A549 (cell line): ENCODE data around the gene CRTC3. TPM values are rescaled to one million over a fixed set of nuclear protein-coding genes. Genes with fewer than 3 reads are reported as not detected.
"Not testable (repeated sequence)": the region's sequence is repeated elsewhere in the genome, so short reads cannot be mapped to it uniquely, and the experiment has no call there.

ENCODE experiments used
- ATAC-seq, 2 experiments: fragments of 200-7000 bp in 1 of 2; fragments of >200 bp in 1 of 2; cut with Nextera tagmentation in 1 of 2; cut with Tn5 transposase in 1 of 2; 3 replicates each; pipeline versions ENCODE4 v1.8.0 to v1.9.1; 2018 to 2020; ENCODE audit warnings: mild to moderate bottlenecking in 1 of 2, moderate library complexity in 1 of 2
- CTCF ChIA-PET: fragments of 300-600 bp; sonication (Branson Sonifier 250); formaldehyde crosslinking; extraction: SDS; loops from one replicate; lab custom pipeline; 2021; ENCODE audit warnings: antibody characterized with exemption, inconsistent platforms; lab: Yijun Ruan, JAX
- POLR2A ChIA-PET: fragments of 350-600 bp; formaldehyde crosslinking; extraction: SDS; loops from one replicate; lab custom pipeline; 2021; ENCODE audit warnings: antibody characterized with exemption, inconsistent platforms; lab: Yijun Ruan, JAX
- DNase-seq, 2 experiments: peaks; one replicate each; pipeline versions ENCODE4 v3.0.0 to v3.0.0-alpha.2; 2011 to 2016; ENCODE audit warnings: low read depth in 1 of 2, low spot score in 1 of 2
- FAIRE-seq: peaks from 2 replicates; lab custom pipeline; 2011; peaks lifted over from hg19 to GRCh38; lab: Jason Lieb, UNC
- H3K27ac ChIP-seq, 2 experiments: fragments of >200 bp; sonication (Bioruptor Twin); formaldehyde crosslinking; 3 replicates each; pipeline ENCODE4 v1.5.1; 2016 to 2017
- H3K4me1 ChIP-seq: fragments of >200 bp; sonication (Bioruptor Twin); formaldehyde crosslinking; 3 replicates; pipeline ENCODE4 v1.6.1; 2016
- H3K4me2 ChIP-seq: fragments of >200 bp; sonication (Bioruptor Twin); formaldehyde crosslinking; 3 replicates; pipeline ENCODE4 v1.6.1; 2016
- H3K4me3 ChIP-seq: fragments of >200 bp; sonication (Bioruptor Twin); formaldehyde crosslinking; 3 replicates; pipeline ENCODE4 v1.5.1; 2016
- H3K9me3 ChIP-seq: fragments of >200 bp; sonication (Bioruptor Twin); formaldehyde crosslinking; 3 replicates; pipeline ENCODE4 v1.6.1; 2016
- CHD4 ChIP-seq: fragments of 200-600 bp; sonication (generic); IDR thresholded peaks from 2 replicates; pipeline ENCODE4 v1.6.1; 2016; ENCODE audit warnings: antibody characterized with exemption, mild to moderate bottlenecking, borderline replicate concordance
- EHF ChIP-seq: fragments of 250-450 bp; sonication (Bioruptor Pico); IDR thresholded peaks from 2 replicates; pipeline ENCODE4 v1.5.0; 2020; ENCODE audit warnings: mild to moderate bottlenecking
- EP300 ChIP-seq, 2 experiments: fragments of >200 bp; sonication (Bioruptor Twin); formaldehyde crosslinking; IDR thresholded peaks; 2 replicates in 1 of 2; 3 replicates in 1 of 2; pipeline ENCODE4 v1.6.1; 2016 to 2017
- FOSL2 ChIP-seq, 2 experiments: fragments of 450-650 bp in 1 of 2; fragments of >200 bp in 1 of 2; sonication (Bioruptor Twin) in 1 of 2; formaldehyde crosslinking; IDR thresholded peaks; 2 replicates each; pipeline versions ENCODE4 v1.5.0 to v1.6.1; 2016 to 2020; ENCODE audit warnings: mild to moderate bottlenecking in 1 of 2, moderate library complexity in 1 of 2
- FOXS1 ChIP-seq: fragments of 250-450 bp; sonication (Bioruptor Pico); IDR thresholded peaks from 2 replicates; pipeline ENCODE4 v1.5.0; 2020; ENCODE audit warnings: mild to moderate bottlenecking, moderate library complexity
- HDAC2 ChIP-seq: fragments of 200-600 bp; sonication (generic); IDR thresholded peaks from 2 replicates; pipeline ENCODE4 v1.6.1; 2016
- HEYL ChIP-seq: fragments of 250-450 bp; sonication (Bioruptor Pico); IDR thresholded peaks from 2 replicates; pipeline ENCODE4 v1.8.0; 2021; ENCODE audit warnings: mild to moderate bottlenecking, moderate library complexity
- JUN ChIP-seq, 2 experiments: fragments of >200 bp; sonication (Bioruptor Twin); formaldehyde crosslinking; IDR thresholded peaks; 2 replicates in 1 of 2; 3 replicates in 1 of 2; pipeline ENCODE4 v1.6.1; 2016 to 2017
- JUNB ChIP-seq: fragments of >200 bp; sonication (Bioruptor Twin); formaldehyde crosslinking; IDR thresholded peaks from 2 replicates; pipeline ENCODE4 v1.6.1; 2016
- MAZ ChIP-seq: fragments of 150-350 bp; IDR thresholded peaks from 2 replicates; pipeline ENCODE4 v1.6.1; 2014; ENCODE audit warnings: antibody characterized with exemption, low read depth, low read length, borderline replicate concordance
- PHF8 ChIP-seq: fragments of 200-600 bp; sonication (generic); IDR thresholded peaks from 2 replicates; pipeline ENCODE4 v1.6.1; 2016; ENCODE audit warnings: low read depth, mild to moderate bottlenecking, antibody characterized with exemption, moderate library complexity, borderline replicate concordance
- RCOR1 ChIP-seq: fragments of 150-350 bp; IDR thresholded peaks from 2 replicates; pipeline ENCODE4 v1.6.1; 2014; ENCODE audit warnings: antibody characterized with exemption, low read length, low read depth
- ZC3H11A ChIP-seq: fragments of 450-650 bp; IDR thresholded peaks from 2 replicates; pipeline ENCODE4 v1.6.1; 2014; ENCODE audit warnings: antibody characterized with exemption, mild to moderate bottlenecking
- ZNF302 ChIP-seq: fragments of 250-450 bp; sonication (Bioruptor Pico); IDR thresholded peaks from 2 replicates; pipeline ENCODE4 v1.9.0; 2021; ENCODE audit warnings: inconsistent platforms, mild to moderate bottlenecking, moderate library complexity
- WGBS: methylation state at CpG from one replicate; pipeline ENCODE4 v1.1.6; 2017; ENCODE audit errors: missing lambda C conversion rate; 5-methylcytosine and 5-hydroxymethylcytosine counted together
- polyA plus RNA-seq, 4 experiments: library from polyadenylated mRNA; depleted of rRNA in 3 of 4; stranded (reverse); fragments of >200 nt; fragmentation: RNase III in 1 of 4; extraction: RNeasy Plus Mini Kit Qiagen cat#74134 plus additional on column Dnase treatment in 1 of 4; gene quantifications; 2 replicates in 3 of 4; 3 replicates in 1 of 4; pipeline ENCODE4 v1.2.3, GENCODE V29; 2011 to 2017
- TF ChIP-seq, protein P1 (sequence below): fragments of 250-450 bp; sonication (Bioruptor Pico); IDR thresholded peaks from 2 replicates; pipeline ENCODE4 v1.5.0; 2020; ENCODE audit warnings: low read depth, mild to moderate bottlenecking, moderate library complexity
- TF ChIP-seq, protein P2 (sequence below): fragments of >200 bp; sonication (Bioruptor Twin); formaldehyde crosslinking; IDR thresholded peaks from 3 replicates; pipeline ENCODE4 v1.5.1; 2016
- TF ChIP-seq, protein P3 (sequence below): fragments of 150-350 bp; IDR thresholded peaks from 2 replicates; pipeline ENCODE4 v1.6.1; 2014; ENCODE audit warnings: low read depth, mild to moderate bottlenecking, low read length
- TF ChIP-seq, protein P4 (sequence below): fragments of >200 bp; sonication (Bioruptor Twin); formaldehyde crosslinking; IDR thresholded peaks from 3 replicates; pipeline ENCODE4 v1.6.1; 2016
- TF ChIP-seq, protein P5 (sequence below): fragments of 200-600 bp; sonication (generic); IDR thresholded peaks from 2 replicates; pipeline ENCODE4 v1.6.1; 2016; ENCODE audit warnings: antibody characterized with exemption, mild to moderate bottlenecking, moderate library complexity

CRTC3 gene
- polyA plus RNA-seq, 2 of the 4 experiments (the other 2 are of a cell fraction) = 17.5 to 30.5 TPM

DNA sequence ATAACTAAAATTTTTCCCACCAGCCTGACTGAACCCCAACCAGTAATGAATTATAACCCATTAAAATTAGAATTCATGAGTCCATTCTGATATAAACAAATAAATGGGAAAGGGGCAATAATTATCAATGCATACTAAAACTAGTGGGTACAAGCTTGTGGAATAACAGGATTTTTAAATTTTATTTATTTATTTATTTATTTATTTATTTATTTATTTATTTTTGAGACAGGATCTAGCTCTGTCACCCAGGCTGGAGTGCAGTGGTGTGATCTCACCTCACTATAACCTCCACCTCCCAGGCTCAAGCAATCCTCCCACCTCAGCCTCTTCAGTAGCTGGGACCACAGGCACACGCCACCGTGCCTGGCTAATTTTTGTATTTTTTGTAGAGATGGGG is 15.8 kb upstream of the CRTC3 start:
- H3K4me2 ChIP-seq = 0 out of 3 replicates have a peak overlapping the region, but pooled peaks have one; percentile 9
- H3K4me3 ChIP-seq, ATAC-seq, H3K4me1 ChIP-seq, FAIRE-seq, DNase-seq, POLR2A ChIA-PET: not testable (repeated sequence)
- WGBS = 72% methylated on average over 2 of the region's 2 CpGs
- peak; percentile 93 for TF ChIP-seq ZC3H11A
- TF ChIP-seq, all 56 proteins: peak for 1; not testable (repeated sequence) for 55
- not testable (repeated sequence) for H3K27ac ChIP-seq, H3K9me3 ChIP-seq
- CTCF ChIA-PET = interaction anchor here (0.7 to 3.6 kb wide), 5 partner anchors 14 to 418 kb away, joined by 3 to 22 read pairs (median 3); no protein-coding TSS in a partner anchor

DNA sequence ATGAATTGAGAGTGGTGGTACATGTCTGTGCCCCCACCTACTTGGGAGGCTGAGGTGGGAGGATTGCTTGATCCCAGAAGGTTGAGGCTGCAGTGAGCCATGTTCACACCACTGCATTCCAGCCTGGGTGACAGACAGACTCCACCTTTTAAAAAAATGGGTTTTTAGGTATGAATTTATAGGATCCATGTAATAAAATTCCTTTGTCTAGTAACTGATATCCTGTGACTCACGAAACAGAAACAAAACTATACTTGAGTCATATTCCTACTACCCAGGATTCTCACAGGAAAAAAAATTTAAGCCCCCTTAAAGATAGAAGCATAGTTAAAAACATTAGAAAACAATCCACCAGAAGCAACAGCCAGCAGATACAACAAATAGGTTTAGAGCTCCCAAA is 10.0 kb upstream of the CRTC3 start:
- DNase-seq = no peak
- WGBS = 6% methylated on average over 1 of the region's 1 CpG
- FAIRE-seq = no peak

DNA sequence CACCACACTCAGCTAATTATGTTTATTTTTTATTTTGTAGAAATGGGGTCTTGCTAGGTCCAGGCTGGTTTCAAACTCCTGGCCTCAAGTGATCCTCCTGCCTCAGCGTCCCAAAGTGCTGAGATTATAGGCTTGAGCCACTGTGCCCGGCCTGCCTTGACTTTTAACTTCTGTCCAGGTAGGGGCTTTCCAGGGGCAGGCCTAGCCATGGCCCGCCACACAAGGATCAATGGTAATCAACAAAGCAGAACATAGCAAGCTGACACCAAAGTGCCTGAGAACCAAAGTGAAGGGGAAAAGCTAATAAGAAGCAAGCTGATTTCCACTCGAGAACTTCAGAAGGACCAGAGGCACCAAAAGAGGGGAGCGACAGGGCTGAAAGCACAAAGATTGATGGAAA is 9.4 kb upstream of the CRTC3 start:
- FAIRE-seq = no peak
- POLR2A ChIA-PET = interaction anchor here (0.5 kb wide), 1 partner anchor 176 kb away, joined by 3 read pairs; no protein-coding TSS in a partner anchor
- H3K4me3 ChIP-seq = no peak overlapping the region
- 81% methylated on average over 5 of the region's 5 CpGs for WGBS
- H3K4me2 ChIP-seq = no peak overlapping the region
- no peak for TF ChIP-seq JUNB
- TF ChIP-seq ZNF302 (CRISPR knock-in tag) = no peak
- no peak for TF ChIP-seq HEYL
- TF ChIP-seq, protein P1, sequence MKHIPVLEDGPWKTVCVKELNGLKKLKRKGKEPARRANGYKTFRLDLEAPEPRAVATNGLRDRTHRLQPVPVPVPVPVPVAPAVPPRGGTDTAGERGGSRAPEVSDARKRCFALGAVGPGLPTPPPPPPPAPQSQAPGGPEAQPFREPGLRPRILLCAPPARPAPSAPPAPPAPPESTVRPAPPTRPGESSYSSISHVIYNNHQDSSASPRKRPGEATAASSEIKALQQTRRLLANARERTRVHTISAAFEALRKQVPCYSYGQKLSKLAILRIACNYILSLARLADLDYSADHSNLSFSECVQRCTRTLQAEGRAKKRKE (CRISPR knock-in tag) = no peak
- TF ChIP-seq EP300 (IDR thresholded peaks at IDR 0.05) = no peak
- TF ChIP-seq CHD4 = no peak
- TF ChIP-seq MAZ = no peak
- no peak for TF ChIP-seq PHF8
- TF ChIP-seq, protein P2, sequence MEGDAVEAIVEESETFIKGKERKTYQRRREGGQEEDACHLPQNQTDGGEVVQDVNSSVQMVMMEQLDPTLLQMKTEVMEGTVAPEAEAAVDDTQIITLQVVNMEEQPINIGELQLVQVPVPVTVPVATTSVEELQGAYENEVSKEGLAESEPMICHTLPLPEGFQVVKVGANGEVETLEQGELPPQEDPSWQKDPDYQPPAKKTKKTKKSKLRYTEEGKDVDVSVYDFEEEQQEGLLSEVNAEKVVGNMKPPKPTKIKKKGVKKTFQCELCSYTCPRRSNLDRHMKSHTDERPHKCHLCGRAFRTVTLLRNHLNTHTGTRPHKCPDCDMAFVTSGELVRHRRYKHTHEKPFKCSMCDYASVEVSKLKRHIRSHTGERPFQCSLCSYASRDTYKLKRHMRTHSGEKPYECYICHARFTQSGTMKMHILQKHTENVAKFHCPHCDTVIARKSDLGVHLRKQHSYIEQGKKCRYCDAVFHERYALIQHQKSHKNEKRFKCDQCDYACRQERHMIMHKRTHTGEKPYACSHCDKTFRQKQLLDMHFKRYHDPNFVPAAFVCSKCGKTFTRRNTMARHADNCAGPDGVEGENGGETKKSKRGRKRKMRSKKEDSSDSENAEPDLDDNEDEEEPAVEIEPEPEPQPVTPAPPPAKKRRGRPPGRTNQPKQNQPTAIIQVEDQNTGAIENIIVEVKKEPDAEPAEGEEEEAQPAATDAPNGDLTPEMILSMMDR = no peak
- TF ChIP-seq, protein P3, sequence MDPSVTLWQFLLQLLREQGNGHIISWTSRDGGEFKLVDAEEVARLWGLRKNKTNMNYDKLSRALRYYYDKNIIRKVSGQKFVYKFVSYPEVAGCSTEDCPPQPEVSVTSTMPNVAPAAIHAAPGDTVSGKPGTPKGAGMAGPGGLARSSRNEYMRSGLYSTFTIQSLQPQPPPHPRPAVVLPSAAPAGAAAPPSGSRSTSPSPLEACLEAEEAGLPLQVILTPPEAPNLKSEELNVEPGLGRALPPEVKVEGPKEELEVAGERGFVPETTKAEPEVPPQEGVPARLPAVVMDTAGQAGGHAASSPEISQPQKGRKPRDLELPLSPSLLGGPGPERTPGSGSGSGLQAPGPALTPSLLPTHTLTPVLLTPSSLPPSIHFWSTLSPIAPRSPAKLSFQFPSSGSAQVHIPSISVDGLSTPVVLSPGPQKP = no peak
- no peak for TF ChIP-seq RCOR1
- no peak for TF ChIP-seq HDAC2
- TF ChIP-seq, all 56 proteins: peak for 0
- H3K27ac ChIP-seq = no peak overlapping the region
- ATAC-seq = no peak
- H3K9me3 ChIP-seq = no peaks in the 10 kb centered on the region
- no peak for DNase-seq
- H3K4me1 ChIP-seq = peaks cover 5% of the 10 kb centered on the region; the same call in 1 of the 3 replicates
- CTCF ChIA-PET = interaction anchor here (0.7 to 2.5 kb wide), 7 partner anchors 11 to 365 kb away, joined by 3 to 9 read pairs (median 3); no protein-coding TSS in a partner anchor

More for the DNA sequence above, 10.0 kb upstream of the CRTC3 start:
- ChIA-PET CTCF (interaction anchor here (0.6 to 2.5 kb wide), 8 partner anchors 10 to 366 kb away, joined by 3 to 9 read pairs (median 4); partner anchors contain the start of gene CRTC3), POLR2A (no interaction called here)
- Histone ChIP-seq H3K27ac (no peak overlapping the region), H3K4me3 (no peak overlapping the region), H3K4me1 (peaks cover 5% of the 10 kb centered on the region; the same call in 1 of the 3 replicates), H3K4me2 (no peak overlapping the region), H3K9me3 (no peaks in the 10 kb centered on the region)
- TF ChIP-seq EHF (no peak), JUN (IDR thresholded peaks at IDR 0.05) (no peak)
- no peak for ATAC-seq

DNA sequence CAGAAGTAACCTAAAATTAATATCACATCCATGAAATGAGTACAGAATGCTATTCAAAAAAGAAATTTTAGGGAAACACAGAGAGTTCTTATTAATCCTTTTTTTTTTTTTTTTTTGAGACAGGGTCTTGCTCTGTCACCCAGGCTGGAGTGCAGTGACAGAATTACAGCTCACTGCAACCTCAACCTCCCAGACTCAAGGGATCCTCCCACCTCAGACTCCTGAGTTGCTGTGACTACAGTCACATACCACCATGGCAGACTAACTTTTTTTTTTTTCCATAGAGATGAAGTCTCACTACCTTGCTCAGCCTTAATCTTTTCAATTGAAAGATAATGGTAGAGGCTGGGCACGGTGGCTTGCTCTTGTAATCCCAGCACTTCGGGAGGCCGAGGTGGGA is 6.3 kb upstream of the CRTC3 start:
- Histone ChIP-seq H3K4me1 (peaks cover 5% of the 10 kb centered on the region; the same call in 1 of the 3 replicates), H3K4me3 (no peak overlapping the region), H3K27ac (no peak overlapping the region), H3K4me2 (no peak overlapping the region), H3K9me3 (no peaks in the 10 kb centered on the region)
- ATAC-seq (no peak), FAIRE-seq (no peak), DNase-seq (no peak)
- 83% methylated on average over 3 of the region's 3 CpGs for WGBS
- ChIA-PET CTCF (interaction anchor here (0.9 kb wide), 1 partner anchor 203 kb away, joined by 4 read pairs; no protein-coding TSS in a partner anchor), POLR2A (no interaction called here)
- TF ChIP-seq, protein P4, sequence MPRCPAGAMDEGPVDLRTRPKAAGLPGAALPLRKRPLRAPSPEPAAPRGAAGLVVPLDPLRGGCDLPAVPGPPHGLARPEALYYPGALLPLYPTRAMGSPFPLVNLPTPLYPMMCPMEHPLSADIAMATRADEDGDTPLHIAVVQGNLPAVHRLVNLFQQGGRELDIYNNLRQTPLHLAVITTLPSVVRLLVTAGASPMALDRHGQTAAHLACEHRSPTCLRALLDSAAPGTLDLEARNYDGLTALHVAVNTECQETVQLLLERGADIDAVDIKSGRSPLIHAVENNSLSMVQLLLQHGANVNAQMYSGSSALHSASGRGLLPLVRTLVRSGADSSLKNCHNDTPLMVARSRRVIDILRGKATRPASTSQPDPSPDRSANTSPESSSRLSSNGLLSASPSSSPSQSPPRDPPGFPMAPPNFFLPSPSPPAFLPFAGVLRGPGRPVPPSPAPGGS = no peak
- TF ChIP-seq, protein P1 (CRISPR knock-in tag) = no peak
- TF ChIP-seq, protein P5, sequence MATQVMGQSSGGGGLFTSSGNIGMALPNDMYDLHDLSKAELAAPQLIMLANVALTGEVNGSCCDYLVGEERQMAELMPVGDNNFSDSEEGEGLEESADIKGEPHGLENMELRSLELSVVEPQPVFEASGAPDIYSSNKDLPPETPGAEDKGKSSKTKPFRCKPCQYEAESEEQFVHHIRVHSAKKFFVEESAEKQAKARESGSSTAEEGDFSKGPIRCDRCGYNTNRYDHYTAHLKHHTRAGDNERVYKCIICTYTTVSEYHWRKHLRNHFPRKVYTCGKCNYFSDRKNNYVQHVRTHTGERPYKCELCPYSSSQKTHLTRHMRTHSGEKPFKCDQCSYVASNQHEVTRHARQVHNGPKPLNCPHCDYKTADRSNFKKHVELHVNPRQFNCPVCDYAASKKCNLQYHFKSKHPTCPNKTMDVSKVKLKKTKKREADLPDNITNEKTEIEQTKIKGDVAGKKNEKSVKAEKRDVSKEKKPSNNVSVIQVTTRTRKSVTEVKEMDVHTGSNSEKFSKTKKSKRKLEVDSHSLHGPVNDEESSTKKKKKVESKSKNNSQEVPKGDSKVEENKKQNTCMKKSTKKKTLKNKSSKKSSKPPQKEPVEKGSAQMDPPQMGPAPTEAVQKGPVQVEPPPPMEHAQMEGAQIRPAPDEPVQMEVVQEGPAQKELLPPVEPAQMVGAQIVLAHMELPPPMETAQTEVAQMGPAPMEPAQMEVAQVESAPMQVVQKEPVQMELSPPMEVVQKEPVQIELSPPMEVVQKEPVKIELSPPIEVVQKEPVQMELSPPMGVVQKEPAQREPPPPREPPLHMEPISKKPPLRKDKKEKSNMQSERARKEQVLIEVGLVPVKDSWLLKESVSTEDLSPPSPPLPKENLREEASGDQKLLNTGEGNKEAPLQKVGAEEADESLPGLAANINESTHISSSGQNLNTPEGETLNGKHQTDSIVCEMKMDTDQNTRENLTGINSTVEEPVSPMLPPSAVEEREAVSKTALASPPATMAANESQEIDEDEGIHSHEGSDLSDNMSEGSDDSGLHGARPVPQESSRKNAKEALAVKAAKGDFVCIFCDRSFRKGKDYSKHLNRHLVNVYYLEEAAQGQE = no peak
- no peak for TF ChIP-seq FOSL2 (IDR thresholded peaks at IDR 0.05)
- TF ChIP-seq FOSL2 (CRISPR knock-in tag; IDR thresholded peaks at IDR 0.05) = no peak
- no peak for TF ChIP-seq FOXS1 (CRISPR knock-in tag)
